GM10248 (cell line): ENCODE measurements around the gene LOXHD1.

ENCODE experiments used
- CTCF ChIA-PET: fragments of 300-600 bp; sonication (Branson Sonifier 250); formaldehyde crosslinking; extraction: SDS; loops from one replicate; lab custom pipeline; 2021; ENCODE audit warnings: antibody characterized with exemption; lab: Yijun Ruan, JAX
- POLR2A ChIA-PET: fragments of 350-650 bp; sonication (Branson Sonifier 250); formaldehyde crosslinking; extraction: SDS; loops from one replicate; lab custom pipeline; 2020; ENCODE audit warnings: antibody characterized with exemption; lab: Yijun Ruan, JAX
- DNase-seq: peaks from one replicate; pipeline ENCODE4 v3.0.0; 2012; ENCODE audit errors: extremely low spot score
- CTCF ChIP-seq: IDR thresholded peaks from 2 replicates; pipeline ENCODE4 v1.5.1; 2012; ENCODE audit warnings: mild to moderate bottlenecking, low read depth; ENCODE audit errors: extremely low read depth, missing control alignments, control extremely low read depth

The LOXHD1 gene

GRCh38 chr18:46528037-46528436 lies 129.0 kb downstream of the LOXHD1 start:
- POLR2A ChIA-PET, result no interaction called here
- CTCF ChIA-PET, result no interaction called here
- DNase-seq, result no peak
- TF ChIP-seq CTCF, result no peak

GRCh38 chr18:46519870-46520269 lies 137.2 kb downstream of the LOXHD1 start:
- ChIA-PET POLR2A (no interaction called here), CTCF (interaction anchor here (1.7 to 3.6 kb wide), 2 partner anchors 15 to 35 kb away, joined by 3 to 10 read pairs; no protein-coding TSS in a partner anchor)
- no peak for DNase-seq
- TF ChIP-seq CTCF, result no peak

- POLR2A ChIA-PET, result no interaction called here
- DNase-seq, result no peak
- CTCF ChIA-PET, result interaction anchor here (3.6 kb wide), 1 partner anchor 13 kb away, joined by 10 read pairs; no protein-coding TSS in a partner anchor
- TF ChIP-seq CTCF, result no peak
Measured at GRCh38 chr18:46518438-46518837, 138.6 kb downstream of the LOXHD1 start.

- no peak for DNase-seq
- POLR2A ChIA-PET, result no interaction called here
- CTCF ChIA-PET, result interaction anchor here (1.3 kb wide), 1 partner anchor 343 kb away, joined by 3 read pairs; a partner anchor contains a TSS
- no peak for TF ChIP-seq CTCF
Measured at GRCh38 chr18:46516555-46516954, 140.5 kb downstream of the LOXHD1 start.

GRCh38 chr18:46510386-46510785 lies 146.6 kb downstream of the LOXHD1 start:
- CTCF ChIA-PET, result interaction anchor here (0.9 to 1.2 kb wide), 2 partner anchors 229 to 337 kb away, joined by 4 read pairs; a partner anchor contains a TSS

GRCh38 chr18:46509530-46509929 lies 147.5 kb downstream of the LOXHD1 start:
- CTCF ChIA-PET, result no interaction called here
- TF ChIP-seq CTCF, result no peak
- no peak for DNase-seq
- POLR2A ChIA-PET, result no interaction called here

More at GRCh38 chr18:46510386-46510785, 146.6 kb downstream of the LOXHD1 start:
- no peak for DNase-seq
- POLR2A ChIA-PET, result no interaction called here
- no peak for TF ChIP-seq CTCF
